ENCODE data around the gene GALNT15.

The GALNT15 gene

DNA sequence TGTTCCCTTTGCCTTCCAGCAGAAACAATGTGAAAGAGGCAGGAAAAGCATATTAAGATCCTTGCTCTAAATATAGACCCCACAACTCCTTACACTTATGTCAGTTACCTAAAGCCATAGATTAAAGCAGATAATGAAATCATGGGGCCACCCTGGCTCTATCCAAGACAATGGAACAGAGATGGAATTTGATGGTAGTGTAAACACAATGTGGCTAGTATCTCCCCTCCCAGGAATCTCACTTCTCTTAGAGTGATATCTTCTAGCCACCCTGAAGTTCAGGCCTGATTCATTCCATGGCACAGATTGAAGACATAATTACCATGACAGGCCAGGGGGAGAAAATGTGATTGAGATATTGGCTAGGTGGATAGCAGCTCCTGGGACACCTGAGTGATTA is 32.6 kb downstream of the GALNT15 start:
- Mint-ChIP-seq H3K27ac (no peak overlapping the region), H3K9me3 (no peaks in the 10 kb centered on the region), H3K4me3 (no peak overlapping the region), H3K4me1 (ENCODE audit: low read depth) (peaks cover 12% of the 10 kb centered on the region), H3K27me3 (ENCODE audit: low read depth) (peaks cover 3% of the 10 kb centered on the region), H3K36me3 (ENCODE audit: low read depth) (no peaks in the 10 kb centered on the region)
- DNase-seq (ENCODE audit: low spot score) = no peak

GRCh38 chr3:16211176-16211904 is 36.9 kb downstream of the GALNT15 start:
- Mint-ChIP-seq H3K27ac (no peak overlapping the region), H3K9me3 (no peaks in the 10 kb centered on the region), H3K4me3 (no peak overlapping the region), H3K36me3 (ENCODE audit: low read depth) (no peaks in the 10 kb centered on the region), H3K4me1 (ENCODE audit: low read depth) (no peaks in the 10 kb centered on the region), H3K27me3 (ENCODE audit: low read depth) (no peaks in the 10 kb centered on the region)
- no peak for DNase-seq (ENCODE audit: low spot score)

DNA sequence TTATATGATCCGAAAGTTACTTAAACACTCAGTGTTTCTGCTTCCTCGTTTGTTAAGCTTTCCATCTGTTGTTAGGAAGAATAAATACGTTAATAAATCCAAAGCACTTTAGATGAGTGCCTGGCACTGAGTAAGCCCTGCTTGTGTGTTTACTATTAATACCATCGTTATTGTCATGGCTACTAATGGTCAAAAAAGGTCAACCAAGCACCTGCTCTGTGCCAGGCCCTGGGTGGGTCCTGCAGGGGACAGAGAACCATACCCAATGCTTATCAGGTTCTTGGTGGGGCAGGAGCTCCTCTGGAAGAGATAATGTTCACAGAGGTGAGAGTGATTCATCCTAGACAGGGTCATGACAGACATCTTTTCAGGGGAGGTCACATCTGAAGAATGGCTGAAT is 39.9 kb downstream of the GALNT15 start:
- Mint-ChIP-seq H3K9me3 (no peaks in the 10 kb centered on the region), H3K36me3 (ENCODE audit: low read depth) (no peaks in the 10 kb centered on the region), H3K4me1 (ENCODE audit: low read depth) (no peaks in the 10 kb centered on the region), H3K27me3 (ENCODE audit: low read depth) (peaks cover 4% of the 10 kb centered on the region), H3K4me3 (no peak overlapping the region), H3K27ac (no peak overlapping the region)
- DNase-seq (ENCODE audit: low spot score) = no peak

GRCh38 chr3:16216373-16216935 is 42.0 kb downstream of the GALNT15 start:
- H3K27ac Mint-ChIP-seq = no peak overlapping the region

DNA sequence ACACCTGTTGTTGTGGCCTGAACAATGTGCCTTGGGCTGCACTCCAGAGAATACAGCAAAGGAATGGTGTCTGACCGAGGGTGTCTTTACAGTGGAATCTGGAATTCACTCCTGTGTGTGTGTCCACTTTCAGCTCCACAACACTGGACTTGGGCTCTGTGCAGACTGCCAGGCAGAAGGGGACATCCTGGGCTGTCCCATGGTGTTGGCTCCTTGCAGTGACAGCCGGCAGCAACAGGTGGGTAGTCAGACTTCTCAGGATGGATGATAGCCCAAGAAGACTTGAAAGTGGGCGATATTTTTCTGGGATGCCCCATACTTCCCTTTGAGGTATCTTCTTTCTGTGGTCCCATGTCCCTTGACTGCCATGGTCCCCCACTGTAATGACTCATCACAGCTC is 45.3 kb downstream of the GALNT15 start:
- Mint-ChIP-seq H3K36me3 (ENCODE audit: low read depth) (no peaks in the 10 kb centered on the region), H3K4me1 (ENCODE audit: low read depth) (peaks cover 3% of the 10 kb centered on the region), H3K27ac (no peak overlapping the region), H3K27me3 (ENCODE audit: low read depth) (peaks cover 4% of the 10 kb centered on the region), H3K9me3 (no peaks in the 10 kb centered on the region), H3K4me3 (no peak overlapping the region)
- DNase-seq (ENCODE audit: low spot score) = no peak

More at GRCh38 chr3:16216373-16216935, 42.0 kb downstream of the GALNT15 start:
- Mint-ChIP-seq H3K9me3 (no peaks in the 10 kb centered on the region), H3K36me3 (ENCODE audit: low read depth) (no peaks in the 10 kb centered on the region), H3K4me1 (ENCODE audit: low read depth) (no peaks in the 10 kb centered on the region), H3K27me3 (ENCODE audit: low read depth) (peaks cover 4% of the 10 kb centered on the region), H3K4me3 (no peak overlapping the region)
- DNase-seq (ENCODE audit: low spot score) = no peak

- Mint-ChIP-seq H3K4me1 (ENCODE audit: low read depth) (peaks cover 3% of the 10 kb centered on the region), H3K9me3 (no peaks in the 10 kb centered on the region), H3K36me3 (ENCODE audit: low read depth) (no peaks in the 10 kb centered on the region), H3K27ac (no peak overlapping the region), H3K4me3 (no peak overlapping the region), H3K27me3 (ENCODE audit: low read depth) (peaks cover 4% of the 10 kb centered on the region)
- DNase-seq (ENCODE audit: low spot score) = no peak
These were observed 47.5 kb downstream of the GALNT15 start for GRCh38 chr3:16221990-16222389.

DNA sequence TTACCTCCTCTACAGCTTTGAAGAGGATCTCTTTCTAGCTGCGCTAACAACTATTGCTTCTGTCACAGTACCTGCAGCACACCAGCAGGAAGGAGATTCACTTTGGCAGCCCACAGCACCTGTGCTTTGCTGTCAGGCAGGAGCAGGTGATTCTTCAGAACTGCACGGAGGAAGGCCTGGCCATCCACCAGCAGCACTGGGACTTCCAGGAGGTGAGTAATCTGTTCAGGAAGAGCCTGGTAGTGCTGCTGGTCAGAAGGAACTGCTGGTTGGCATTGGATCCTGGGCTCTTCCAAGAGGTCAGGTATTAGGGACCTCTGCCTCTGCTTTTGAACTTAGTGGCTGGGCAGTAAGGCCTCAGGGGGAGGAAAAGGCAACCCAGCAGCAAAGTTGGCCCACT is 48.1 kb downstream of the GALNT15 start:
- DNase-seq (ENCODE audit: low spot score) = no peak
- Mint-ChIP-seq H3K9me3 (no peaks in the 10 kb centered on the region), H3K4me1 (ENCODE audit: low read depth) (peaks cover 3% of the 10 kb centered on the region), H3K27ac (no peak overlapping the region), H3K36me3 (ENCODE audit: low read depth) (no peaks in the 10 kb centered on the region), H3K4me3 (no peak overlapping the region), H3K27me3 (ENCODE audit: low read depth) (peaks cover 4% of the 10 kb centered on the region)

DNA sequence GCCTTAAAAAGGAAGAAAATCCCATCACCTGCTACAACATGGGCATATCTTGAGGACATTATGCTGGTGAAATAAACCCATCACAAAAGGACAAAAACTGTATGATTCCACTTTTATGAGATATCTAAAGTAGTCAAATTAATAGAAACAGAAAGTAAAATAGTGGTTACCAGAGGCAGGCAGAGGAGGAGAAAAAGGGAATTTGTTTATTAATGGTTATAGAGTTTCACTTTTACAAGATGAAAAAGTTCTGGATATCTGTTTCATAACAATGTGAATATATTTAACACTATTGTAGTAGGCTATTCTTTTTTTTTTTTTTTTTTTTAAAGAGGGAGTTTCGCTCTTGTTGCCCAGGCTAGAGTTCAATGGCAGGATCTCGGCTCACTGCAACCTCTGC is 49.8 kb downstream of the GALNT15 start:
- H3K4me1 Mint-ChIP-seq (ENCODE audit: low read depth) = peaks cover 3% of the 10 kb centered on the region
- no peaks in the 10 kb centered on the region for H3K36me3 Mint-ChIP-seq (ENCODE audit: low read depth)
- H3K27me3 Mint-ChIP-seq (ENCODE audit: low read depth) = peaks cover 7% of the 10 kb centered on the region
- DNase-seq (ENCODE audit: low spot score) = no peak
- H3K27ac Mint-ChIP-seq = no peak overlapping the region
- H3K9me3 Mint-ChIP-seq = no peaks in the 10 kb centered on the region
- no peak overlapping the region for H3K4me3 Mint-ChIP-seq

DNA sequence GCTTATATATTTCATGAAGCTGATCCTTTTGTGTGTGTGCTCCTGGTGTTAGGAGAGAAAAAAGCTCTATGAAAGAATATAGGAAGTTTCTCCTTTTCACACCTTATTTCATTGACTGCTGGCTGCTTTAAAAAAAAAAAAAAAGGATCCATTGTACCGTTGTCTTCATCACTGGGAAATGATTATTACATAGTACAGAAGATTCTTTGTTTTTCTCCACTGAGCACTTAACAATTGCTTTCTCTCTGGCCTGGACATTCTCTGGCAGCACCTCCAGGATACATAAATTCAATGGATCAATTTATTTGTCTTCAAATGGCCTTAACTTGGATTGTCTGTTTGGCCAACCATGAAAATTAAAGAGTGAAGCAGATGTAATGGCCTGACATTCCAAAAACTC is 53.1 kb downstream of the GALNT15 start:
- no peak overlapping the region for H3K27ac Mint-ChIP-seq
- no peak for DNase-seq (ENCODE audit: low spot score)
- H3K4me1 Mint-ChIP-seq (ENCODE audit: low read depth) = peaks cover 3% of the 10 kb centered on the region
- H3K36me3 Mint-ChIP-seq (ENCODE audit: low read depth) = no peaks in the 10 kb centered on the region
- no peak overlapping the region for H3K4me3 Mint-ChIP-seq
- H3K27me3 Mint-ChIP-seq (ENCODE audit: low read depth) = peaks cover 7% of the 10 kb centered on the region
- H3K9me3 Mint-ChIP-seq = no peaks in the 10 kb centered on the region

DNA sequence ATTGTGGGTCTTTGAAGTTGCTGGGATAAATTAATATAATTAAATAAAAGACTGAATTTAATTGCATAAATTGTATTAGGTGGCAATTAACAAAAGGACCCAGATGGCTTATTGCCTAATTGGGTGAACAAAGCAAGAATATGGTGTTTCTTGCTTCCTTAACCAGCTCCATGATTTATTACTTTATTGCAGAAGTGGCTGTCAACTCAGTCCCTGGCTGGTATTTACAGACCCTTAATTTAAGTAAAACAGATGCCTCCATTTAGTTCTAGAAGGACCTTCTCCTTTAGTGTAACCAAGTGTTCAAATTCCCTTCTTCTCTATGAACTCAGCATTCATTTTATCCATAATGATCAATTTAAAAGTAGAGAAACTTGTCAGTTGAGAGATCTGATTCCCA is 55.2 kb downstream of the GALNT15 start:
- peaks cover 9% of the 10 kb centered on the region for H3K27me3 Mint-ChIP-seq (ENCODE audit: low read depth)
- H3K4me3 Mint-ChIP-seq = no peak overlapping the region
- no peak for DNase-seq (ENCODE audit: low spot score)
- H3K4me1 Mint-ChIP-seq (ENCODE audit: low read depth) = no peaks in the 10 kb centered on the region
- no peak overlapping the region for H3K27ac Mint-ChIP-seq
- no peaks in the 10 kb centered on the region for H3K9me3 Mint-ChIP-seq
- H3K36me3 Mint-ChIP-seq (ENCODE audit: low read depth) = no peaks in the 10 kb centered on the region

GRCh38 chr3:16231983-16232382 is 57.5 kb downstream of the GALNT15 start:
- no peaks in the 10 kb centered on the region for H3K36me3 Mint-ChIP-seq (ENCODE audit: low read depth)
- H3K27ac Mint-ChIP-seq = no peak overlapping the region
- H3K27me3 Mint-ChIP-seq (ENCODE audit: low read depth) = peaks cover 9% of the 10 kb centered on the region
- no peak for DNase-seq (ENCODE audit: low spot score)
- H3K9me3 Mint-ChIP-seq = no peaks in the 10 kb centered on the region
- H3K4me1 Mint-ChIP-seq (ENCODE audit: low read depth) = no peaks in the 10 kb centered on the region
- H3K4me3 Mint-ChIP-seq = no peak overlapping the region

DNA sequence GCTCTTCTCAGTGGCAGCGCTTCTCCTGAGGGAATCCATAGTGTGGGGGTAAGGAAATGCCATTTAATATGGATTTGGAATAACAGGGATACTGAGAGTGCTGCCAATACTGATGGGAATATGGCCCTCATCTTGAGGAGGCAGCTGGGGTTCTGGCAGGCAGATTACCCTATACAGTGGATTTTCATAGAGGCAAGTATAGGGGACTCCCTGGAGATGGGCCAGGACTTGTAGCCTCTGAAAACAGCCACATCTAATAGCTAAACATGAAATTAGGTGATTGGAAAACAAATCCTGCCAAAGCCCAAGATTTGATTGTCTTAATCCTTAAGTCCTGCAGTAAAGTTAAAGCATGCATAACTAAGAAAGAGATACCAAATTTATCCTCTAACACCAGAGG is 59.3 kb downstream of the GALNT15 start:
- no peak for DNase-seq (ENCODE audit: low spot score)
- H3K27ac Mint-ChIP-seq = no peak overlapping the region
- no peaks in the 10 kb centered on the region for H3K36me3 Mint-ChIP-seq (ENCODE audit: low read depth)
- H3K9me3 Mint-ChIP-seq = no peaks in the 10 kb centered on the region
- H3K4me1 Mint-ChIP-seq (ENCODE audit: low read depth) = no peaks in the 10 kb centered on the region
- no peak overlapping the region for H3K4me3 Mint-ChIP-seq
- peaks cover 2% of the 10 kb centered on the region for H3K27me3 Mint-ChIP-seq (ENCODE audit: low read depth)

DNA sequence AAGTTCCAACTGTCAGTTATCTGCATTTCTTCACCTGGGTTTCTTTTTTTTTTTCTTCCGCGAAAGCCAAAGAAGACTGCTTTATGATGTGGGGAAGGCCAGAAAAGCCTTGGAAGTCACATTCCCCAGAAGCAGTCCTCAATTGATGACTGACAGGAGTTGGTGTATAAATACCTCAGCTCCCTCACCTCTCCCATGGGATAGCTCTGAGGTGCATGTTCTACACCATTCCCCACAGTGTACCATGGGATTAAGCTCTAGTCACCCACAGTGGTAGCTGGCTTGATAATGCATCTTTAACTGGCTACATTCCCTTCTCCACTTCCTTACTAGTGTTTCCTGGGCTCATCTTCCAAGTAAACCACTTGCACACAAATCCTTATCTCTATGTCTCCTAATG is 59.8 kb downstream of the GALNT15 start:
- Mint-ChIP-seq H3K4me1 (ENCODE audit: low read depth) (no peaks in the 10 kb centered on the region), H3K27me3 (ENCODE audit: low read depth) (peaks cover 2% of the 10 kb centered on the region), H3K36me3 (ENCODE audit: low read depth) (no peaks in the 10 kb centered on the region), H3K9me3 (no peaks in the 10 kb centered on the region), H3K4me3 (no peak overlapping the region), H3K27ac (no peak overlapping the region)
- no peak for DNase-seq (ENCODE audit: low spot score)

GRCh38 chr3:16236030-16236639 is 61.7 kb downstream of the GALNT15 start:
- Mint-ChIP-seq H3K9me3 (no peaks in the 10 kb centered on the region), H3K27me3 (ENCODE audit: low read depth) (peaks cover 2% of the 10 kb centered on the region), H3K36me3 (ENCODE audit: low read depth) (no peaks in the 10 kb centered on the region), H3K4me1 (ENCODE audit: low read depth) (peaks cover 3% of the 10 kb centered on the region), H3K27ac (no peak overlapping the region), H3K4me3 (no peak overlapping the region)
- DNase-seq (ENCODE audit: low spot score) = no peak

Data from T-helper 2 cell treated with Interferon-gamma antibody and Interleukin-4, amounts not matched to agents 5 μg/mL and 100 μg/mL, for 36 hours (primary cell).